IPS DF 6.9 (cell line): Measurements from ENCODE around the gene NR5A1.

Experiments
- DNase-seq: peaks from one replicate; pipeline ENCODE4 v3.0.0-alpha.2; 2013; ENCODE audit warnings: low read depth, low spot score
- H3K27ac ChIP-seq: one replicate; pipeline ENCODE4 v1.5.1; 2013; ENCODE audit warnings: low read length, control low read depth
- H3K27me3 ChIP-seq: 2 replicates; pipeline ENCODE4 v1.6.1; 2013; ENCODE audit warnings: mild to moderate bottlenecking, low read length; ENCODE audit not compliant: control insufficient read depth, insufficient read depth
- H3K36me3 ChIP-seq: 2 replicates; pipeline ENCODE4 v1.6.1; 2013; ENCODE audit warnings: low read length; ENCODE audit not compliant: control insufficient read depth, insufficient read depth
- H3K4me1 ChIP-seq: 2 replicates; pipeline ENCODE4 v1.6.1; 2013; ENCODE audit warnings: low read length; ENCODE audit not compliant: control insufficient read depth, insufficient read depth
- H3K4me3 ChIP-seq: 2 replicates; pipeline ENCODE4 v1.5.1; 2013; ENCODE audit warnings: mild to moderate bottlenecking, low read length
- H3K9me3 ChIP-seq: 2 replicates; pipeline ENCODE4 v1.6.1; 2013; ENCODE audit warnings: low read length, inconsistent platforms; ENCODE audit not compliant: control insufficient read depth, insufficient read depth
- WGBS: extraction: QIAGEN DNeasy Blood & Tissue Kit; methylation state at CpG from one replicate; pipeline ENCODE4 v1.1.7; 2013; ENCODE audit warnings: mixed read lengths, missing lambda C conversion rate; ENCODE audit not compliant: insufficient read length, insufficient coverage; 5-methylcytosine and 5-hydroxymethylcytosine counted together

NR5A1 gene

DNA sequence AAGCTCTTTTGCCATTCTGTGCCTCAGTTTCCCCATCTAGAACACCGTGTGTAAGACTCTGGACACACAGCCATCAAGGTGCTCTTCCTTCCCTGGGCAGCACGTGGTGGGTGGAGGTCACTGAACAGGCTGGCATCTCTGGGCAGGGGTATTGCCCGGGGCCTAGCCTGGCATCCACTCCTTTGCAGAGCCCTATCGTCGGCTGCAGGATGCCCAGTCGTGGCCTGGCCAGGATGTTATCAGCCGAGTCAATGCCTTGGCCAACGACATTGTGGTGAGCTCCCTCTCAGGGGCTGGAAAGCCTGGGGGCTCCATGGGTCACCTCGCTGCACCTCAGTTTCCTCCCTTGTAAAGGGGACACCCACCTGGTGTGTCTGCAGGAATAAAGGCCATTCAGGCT is 52.9 kb downstream of the NR5A1 start:
- Histone ChIP-seq H3K27me3 (peaks cover 9% of the 10 kb centered on the region; the same call in 1 of the 2 replicates), H3K4me3 (no peak overlapping the region), H3K9me3 (no peaks in the 10 kb centered on the region), H3K36me3 (no peaks in the 10 kb centered on the region), H3K4me1 (peaks cover 16% of the 10 kb centered on the region), H3K27ac (no peak overlapping the region)
- WGBS: no CpG with 5 or more reads among the region's 9 CpGs
- DNase-seq: no peak

DNA sequence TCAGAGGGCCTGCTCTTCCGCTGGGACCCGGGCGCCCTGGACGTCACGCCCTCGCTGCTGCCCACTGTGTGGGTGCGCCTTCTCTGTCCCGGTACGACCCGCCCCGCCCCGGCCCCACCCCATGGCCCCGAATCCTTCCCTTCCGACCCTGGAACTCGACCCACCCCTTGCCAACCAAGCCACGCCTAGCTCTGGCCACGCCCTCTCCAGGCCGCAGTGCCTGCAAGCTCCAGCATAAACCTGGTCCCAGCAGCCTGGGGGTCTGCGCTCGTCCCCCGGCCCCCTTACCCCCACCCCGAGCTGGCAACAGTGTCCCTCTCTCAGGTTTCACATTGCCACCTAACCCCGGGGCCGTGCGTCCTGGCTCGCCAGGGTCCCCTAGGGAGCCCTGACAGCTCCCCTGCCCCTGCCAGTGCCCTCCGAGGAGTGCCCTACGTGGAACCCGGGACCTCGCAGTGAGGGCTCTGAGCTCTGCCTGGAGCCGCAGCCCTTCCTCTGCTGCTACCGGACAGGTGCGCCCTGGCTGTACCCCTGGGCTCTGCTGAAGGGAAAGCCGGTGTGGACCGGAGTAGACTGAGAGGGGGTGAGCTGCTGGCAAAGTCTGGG is 53.5 kb downstream of the NR5A1 start:
- Histone ChIP-seq H3K27me3 (peaks cover 9% of the 10 kb centered on the region; the same call in 1 of the 2 replicates), H3K9me3 (no peaks in the 10 kb centered on the region), H3K4me1 (peaks cover 16% of the 10 kb centered on the region), H3K27ac (no peak overlapping the region), H3K4me3 (peak overlapping the region; percentile 36; the same call in 1 of the 2 replicates), H3K36me3 (no peaks in the 10 kb centered on the region)
- DNase-seq: no peak
- no CpG with 5 or more reads among the region's 35 CpGs for WGBS

- Histone ChIP-seq H3K4me1 (peaks cover 16% of the 10 kb centered on the region), H3K36me3 (no peaks in the 10 kb centered on the region), H3K4me3 (peak overlapping the region; percentile 36; the same call in 1 of the 2 replicates), H3K9me3 (no peaks in the 10 kb centered on the region), H3K27ac (no peak overlapping the region), H3K27me3 (peaks cover 9% of the 10 kb centered on the region; the same call in 1 of the 2 replicates)
- no CpG with 5 or more reads among the region's 85 CpGs for WGBS
- no peak for DNase-seq
These were observed 54.2 kb downstream of the NR5A1 start for GRCh38 chr9:124452841-124453585.

DNA sequence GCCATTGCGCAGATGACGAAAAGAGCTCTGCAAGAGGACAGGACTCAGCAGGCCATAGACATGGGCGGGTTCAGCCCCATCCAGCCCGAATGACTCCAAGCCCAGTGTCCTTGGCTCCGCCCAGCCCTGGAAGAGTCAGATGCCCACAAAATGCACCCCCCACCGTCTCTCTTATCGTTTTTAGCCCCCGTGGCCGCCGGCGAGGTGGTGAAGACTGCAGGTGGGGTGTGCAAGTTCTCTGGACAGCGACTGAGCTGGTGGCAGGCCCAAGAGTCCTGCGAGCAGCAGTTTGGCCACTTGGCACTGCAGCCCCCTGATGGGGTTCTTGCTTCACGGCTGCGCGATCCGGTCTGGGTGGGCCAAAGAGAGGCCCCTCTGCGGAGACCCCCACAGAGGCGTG is 54.9 kb downstream of the NR5A1 start:
- Histone ChIP-seq H3K36me3 (no peaks in the 10 kb centered on the region), H3K27me3 (peaks cover 9% of the 10 kb centered on the region; the same call in 1 of the 2 replicates), H3K4me3 (no peak overlapping the region), H3K27ac (no peak overlapping the region), H3K4me1 (peaks cover 16% of the 10 kb centered on the region), H3K9me3 (no peaks in the 10 kb centered on the region)
- no peak for DNase-seq
- no CpG with 5 or more reads among the region's 19 CpGs for WGBS

GRCh38 chr9:124450931-124451661 is 56.1 kb downstream of the NR5A1 start:
- no CpG with 5 or more reads among the region's 19 CpGs for WGBS
- no peak for DNase-seq

DNA sequence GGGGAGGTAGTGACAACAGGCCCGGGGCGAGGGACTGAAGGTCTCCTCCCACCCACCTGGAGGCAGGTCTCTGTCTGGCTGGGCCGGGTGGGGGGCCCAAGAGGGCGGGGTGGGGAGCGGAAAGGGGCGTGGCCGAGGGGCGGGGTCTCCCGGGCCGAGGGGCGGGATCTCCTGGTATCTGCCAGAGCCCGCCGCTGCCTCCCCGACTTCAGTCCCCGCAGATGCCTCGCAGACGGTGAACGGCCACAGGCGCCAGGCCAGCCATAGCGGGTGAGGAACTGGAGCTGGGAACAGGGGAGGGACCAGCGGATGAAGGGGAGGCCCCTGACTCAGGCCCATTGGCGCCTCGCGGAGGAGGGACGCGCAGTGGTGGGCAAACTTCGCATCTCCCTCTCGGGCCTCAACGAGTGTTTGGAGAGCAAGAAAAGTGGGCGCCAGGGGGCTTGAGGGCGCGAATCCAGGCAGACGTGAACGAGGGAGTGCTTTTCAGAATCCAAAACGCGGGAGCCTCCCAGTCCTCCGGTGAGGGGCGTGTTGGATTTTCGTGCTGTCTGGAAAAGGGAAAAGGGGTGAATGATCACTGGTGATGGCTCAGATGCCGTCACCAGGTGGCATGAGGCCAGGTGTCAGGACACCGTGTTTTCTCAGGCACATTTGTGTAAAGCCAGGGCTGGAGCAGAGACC is 56.8 kb downstream of the NR5A1 start, which contains the start of gene ADGRD2:
Gene ADGRD2 (plus strand): TSS at position 211 of the 684 bp plus-strand sequence. CDS start 1,216 bp downstream, outside the sequence.
- peak; percentile 68 for DNase-seq
- H3K4me1 ChIP-seq: peaks cover 14% of the 10 kb centered on the region
- H3K4me3 ChIP-seq: peak within 1 kb of the TSS; percentile 31; the same call in 1 of the 2 replicates
- H3K9me3 ChIP-seq: no peaks in the 10 kb centered on the region
- peaks cover 9% of the 10 kb centered on the region; the same call in 1 of the 2 replicates for H3K27me3 ChIP-seq
- no peak within 1 kb of the TSS for H3K27ac ChIP-seq
- no peaks in the 10 kb centered on the region for H3K36me3 ChIP-seq
- WGBS: no CpG with 5 or more reads among the region's 41 CpGs

More at GRCh38 chr9:124450931-124451661, 56.1 kb downstream of the NR5A1 start:
- Histone ChIP-seq H3K27ac (no peak overlapping the region), H3K4me1 (peaks cover 14% of the 10 kb centered on the region), H3K36me3 (no peaks in the 10 kb centered on the region), H3K9me3 (no peaks in the 10 kb centered on the region), H3K4me3 (peak overlapping the region; percentile 31; the same call in 1 of the 2 replicates), H3K27me3 (peaks cover 9% of the 10 kb centered on the region; the same call in 1 of the 2 replicates)

DNA sequence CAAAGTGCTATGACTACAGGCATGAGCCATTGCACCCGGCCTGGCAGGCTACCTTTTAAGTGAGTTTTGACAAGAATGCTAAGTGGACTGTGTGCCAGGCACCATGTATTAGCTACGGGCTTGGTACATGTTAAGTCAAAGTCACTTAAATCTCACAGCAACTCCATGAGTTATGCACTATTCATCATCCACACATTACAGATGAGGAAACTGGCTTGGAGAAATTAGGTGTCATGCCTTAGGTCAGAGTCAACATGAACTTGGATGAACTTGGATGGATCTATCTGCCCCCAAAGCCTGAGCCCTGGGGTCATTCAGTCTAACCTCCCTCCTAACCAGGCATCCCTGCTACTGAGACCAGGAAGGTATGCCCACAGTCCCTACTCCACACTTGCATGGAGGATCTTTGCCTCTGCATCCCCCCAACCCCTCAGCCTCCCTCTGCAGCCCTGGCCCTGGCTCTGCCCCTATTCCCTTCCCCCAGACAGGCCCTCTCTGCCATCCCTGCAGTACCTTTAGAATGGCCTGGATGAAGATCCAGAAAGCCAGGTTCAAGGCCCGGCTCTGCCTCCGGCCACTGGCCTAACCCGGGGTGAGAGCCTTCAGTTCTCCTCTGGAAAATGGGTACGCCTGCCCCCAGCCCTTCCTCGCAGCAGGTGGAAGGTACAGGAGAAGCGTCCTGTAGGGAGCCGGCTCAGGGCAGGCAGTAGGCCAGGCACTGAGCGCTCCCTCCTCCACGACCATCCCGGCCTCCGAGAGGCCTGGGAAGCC is 57.6 kb downstream of the NR5A1 start:
- Histone ChIP-seq H3K36me3 (no peaks in the 10 kb centered on the region), H3K4me1 (peaks cover 14% of the 10 kb centered on the region), H3K27me3 (peaks cover 9% of the 10 kb centered on the region; the same call in 1 of the 2 replicates), H3K9me3 (no peaks in the 10 kb centered on the region), H3K4me3 (no peak overlapping the region), H3K27ac (no peak overlapping the region)
- no peak for DNase-seq
- WGBS: no CpG with 5 or more reads among the region's 13 CpGs

- Histone ChIP-seq H3K4me1 (peaks cover 13% of the 10 kb centered on the region), H3K27ac (no peak overlapping the region), H3K9me3 (no peaks in the 10 kb centered on the region), H3K4me3 (no peak overlapping the region), H3K36me3 (no peaks in the 10 kb centered on the region), H3K27me3 (peaks cover 9% of the 10 kb centered on the region; the same call in 1 of the 2 replicates)
- no peak for DNase-seq
- no CpG with 5 or more reads among the region's 7 CpGs for WGBS
These were observed 59.2 kb downstream of the NR5A1 start for GRCh38 chr9:124448019-124448418.

DNA sequence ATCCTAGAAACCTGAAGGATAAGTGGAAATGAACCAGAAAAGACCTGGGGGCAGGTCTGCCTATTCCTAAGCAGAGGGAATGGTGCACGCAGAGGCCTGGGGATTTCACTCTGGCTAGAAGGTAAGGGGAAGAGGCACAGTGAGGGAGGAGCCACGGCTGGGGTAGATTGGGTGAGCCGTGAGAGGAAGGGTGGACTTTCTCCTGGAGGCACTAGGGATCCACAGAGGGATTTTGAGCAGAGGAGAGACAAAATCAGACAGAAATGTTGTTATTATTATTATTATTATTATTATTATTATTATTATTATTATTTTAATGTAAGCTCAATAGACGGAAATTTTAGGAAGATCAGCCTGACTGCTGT is 59.9 kb downstream of the NR5A1 start:
- no CpG with 5 or more reads among the region's 4 CpGs for WGBS
- Histone ChIP-seq H3K36me3 (no peaks in the 10 kb centered on the region), H3K4me1 (peaks cover 10% of the 10 kb centered on the region), H3K27ac (no peak overlapping the region), H3K9me3 (no peaks in the 10 kb centered on the region), H3K4me3 (no peak overlapping the region), H3K27me3 (peaks cover 5% of the 10 kb centered on the region; the same call in 1 of the 2 replicates)
- DNase-seq: no peak
